ENCODE data around the gene ARFGEF3.

DNA sequence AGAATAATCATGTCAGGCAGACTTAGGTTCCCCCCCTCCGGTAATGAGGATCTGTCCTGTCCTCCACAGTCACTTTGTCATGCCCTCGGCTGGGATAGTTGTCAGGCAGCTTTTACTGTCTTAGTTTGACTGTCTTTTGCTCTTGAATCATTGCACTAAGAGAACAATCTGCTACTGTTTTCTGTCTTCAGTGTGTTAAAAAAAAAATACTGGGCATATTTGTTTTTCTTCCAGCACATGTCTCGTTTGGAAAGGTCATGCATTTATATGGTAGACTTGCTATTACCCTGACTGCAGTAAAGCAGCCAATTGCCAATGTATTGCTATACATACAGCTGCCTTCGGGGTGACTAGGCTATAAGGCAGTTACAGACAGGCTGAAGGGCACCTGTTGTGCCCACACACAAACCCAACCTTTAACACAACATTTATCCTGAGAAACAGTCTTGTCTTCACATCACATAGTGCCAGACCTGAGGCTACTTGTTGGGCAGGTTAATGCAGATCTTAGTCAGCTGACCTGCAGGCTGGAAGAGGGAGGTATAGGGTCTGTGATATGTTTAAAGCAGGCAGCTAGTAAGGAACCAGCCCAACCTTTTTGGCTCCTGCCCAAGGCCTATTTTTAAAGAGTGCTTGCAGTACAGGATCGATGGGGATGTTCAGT lies 26.7 kb downstream of the ARFGEF3 start:
- TF ChIP-seq PAX8 (IDR thresholded peaks at IDR 0.05), result no peak
- TF ChIP-seq, protein P1, sequence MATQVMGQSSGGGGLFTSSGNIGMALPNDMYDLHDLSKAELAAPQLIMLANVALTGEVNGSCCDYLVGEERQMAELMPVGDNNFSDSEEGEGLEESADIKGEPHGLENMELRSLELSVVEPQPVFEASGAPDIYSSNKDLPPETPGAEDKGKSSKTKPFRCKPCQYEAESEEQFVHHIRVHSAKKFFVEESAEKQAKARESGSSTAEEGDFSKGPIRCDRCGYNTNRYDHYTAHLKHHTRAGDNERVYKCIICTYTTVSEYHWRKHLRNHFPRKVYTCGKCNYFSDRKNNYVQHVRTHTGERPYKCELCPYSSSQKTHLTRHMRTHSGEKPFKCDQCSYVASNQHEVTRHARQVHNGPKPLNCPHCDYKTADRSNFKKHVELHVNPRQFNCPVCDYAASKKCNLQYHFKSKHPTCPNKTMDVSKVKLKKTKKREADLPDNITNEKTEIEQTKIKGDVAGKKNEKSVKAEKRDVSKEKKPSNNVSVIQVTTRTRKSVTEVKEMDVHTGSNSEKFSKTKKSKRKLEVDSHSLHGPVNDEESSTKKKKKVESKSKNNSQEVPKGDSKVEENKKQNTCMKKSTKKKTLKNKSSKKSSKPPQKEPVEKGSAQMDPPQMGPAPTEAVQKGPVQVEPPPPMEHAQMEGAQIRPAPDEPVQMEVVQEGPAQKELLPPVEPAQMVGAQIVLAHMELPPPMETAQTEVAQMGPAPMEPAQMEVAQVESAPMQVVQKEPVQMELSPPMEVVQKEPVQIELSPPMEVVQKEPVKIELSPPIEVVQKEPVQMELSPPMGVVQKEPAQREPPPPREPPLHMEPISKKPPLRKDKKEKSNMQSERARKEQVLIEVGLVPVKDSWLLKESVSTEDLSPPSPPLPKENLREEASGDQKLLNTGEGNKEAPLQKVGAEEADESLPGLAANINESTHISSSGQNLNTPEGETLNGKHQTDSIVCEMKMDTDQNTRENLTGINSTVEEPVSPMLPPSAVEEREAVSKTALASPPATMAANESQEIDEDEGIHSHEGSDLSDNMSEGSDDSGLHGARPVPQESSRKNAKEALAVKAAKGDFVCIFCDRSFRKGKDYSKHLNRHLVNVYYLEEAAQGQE (IDR thresholded peaks at IDR 0.05; ENCODE audit: low read depth, low read length), result no peak

All from GM12878 (cell line).